Measurements from ENCODE around the gene H6PD.

Gene H6PD

GRCh38 chr1:9222846-9223625, 11.5 kb upstream of the H6PD start:
- ATAC-seq, result no peak
- TF ChIP-seq ZFP3 (CRISPR knock-in tag; IDR thresholded peaks at IDR 0.05) (no peak), PATZ1 (CRISPR knock-in tag; IDR thresholded peaks at IDR 0.05; ENCODE audit: borderline replicate concordance) (no peak), BACH2 (CRISPR knock-in tag; IDR thresholded peaks at IDR 0.05; ENCODE audit: borderline replicate concordance) (no peak), CREB5 (CRISPR knock-in tag; IDR thresholded peaks at IDR 0.05; ENCODE audit: low read depth) (no peak), CSRNP3 (CRISPR knock-in tag; IDR thresholded peaks at IDR 0.05) (no peak), SNAI2 (CRISPR knock-in tag; IDR thresholded peaks at IDR 0.05) (no peak), TOX (CRISPR knock-in tag; IDR thresholded peaks at IDR 0.05; ENCODE audit: borderline replicate concordance) (no peak), ISL1 (CRISPR knock-in tag; IDR thresholded peaks at IDR 0.05) (no peak), ESRRG (CRISPR knock-in tag; IDR thresholded peaks at IDR 0.05) (no peak), ZC3H10 (CRISPR knock-in tag; IDR thresholded peaks at IDR 0.05) (no peak), OSR1 (CRISPR knock-in tag; IDR thresholded peaks at IDR 0.05) (no peak), PPARA (CRISPR knock-in tag; IDR thresholded peaks at IDR 0.05; ENCODE audit: borderline replicate concordance) (no peak), CSDC2 (CRISPR knock-in tag; IDR thresholded peaks at IDR 0.05) (no peak), TCF4 (CRISPR knock-in tag; IDR thresholded peaks at IDR 0.05; ENCODE audit: borderline replicate concordance) (no peak), ZNF70 (CRISPR knock-in tag; IDR thresholded peaks at IDR 0.05) (no peak), TSHZ2 (CRISPR knock-in tag; IDR thresholded peaks at IDR 0.05) (no peak), ARNTL (CRISPR knock-in tag; IDR thresholded peaks at IDR 0.05; ENCODE audit: borderline replicate concordance, low read depth) (no peak), POU6F1 (CRISPR knock-in tag; IDR thresholded peaks at IDR 0.05; ENCODE audit: borderline replicate concordance, low read depth) (no peak)

GRCh38 chr1:9224664-9225410, 9.7 kb upstream of the H6PD start:
- TF ChIP-seq SNAI2 (CRISPR knock-in tag; IDR thresholded peaks at IDR 0.05) (no peak), PATZ1 (CRISPR knock-in tag; IDR thresholded peaks at IDR 0.05; ENCODE audit: borderline replicate concordance) (no peak), POU6F1 (CRISPR knock-in tag; IDR thresholded peaks at IDR 0.05; ENCODE audit: borderline replicate concordance, low read depth) (no peak), ARNTL (CRISPR knock-in tag; IDR thresholded peaks at IDR 0.05; ENCODE audit: borderline replicate concordance, low read depth) (no peak), RARB (CRISPR knock-in tag; IDR thresholded peaks at IDR 0.05) (no peak), TOX (CRISPR knock-in tag; IDR thresholded peaks at IDR 0.05; ENCODE audit: borderline replicate concordance) (no peak), ZFP3 (CRISPR knock-in tag; IDR thresholded peaks at IDR 0.05) (no peak), ISL1 (CRISPR knock-in tag; IDR thresholded peaks at IDR 0.05) (no peak), ZNF565 (CRISPR knock-in tag; conservative IDR thresholded peaks at IDR 0.05; ENCODE audit: low read depth) (no peak), CSDC2 (CRISPR knock-in tag; IDR thresholded peaks at IDR 0.05) (no peak), ZFP30 (CRISPR knock-in tag; IDR thresholded peaks at IDR 0.05) (no peak)
- no peak; the same call in 2 of the 3 replicates for ATAC-seq

Measured in SK-N-SH treated with all-trans-retinoic acid at 6 μM for 48 hours (cell line).